WERI-Rb-1 (cell line): ENCODE data around the gene LYVE1.

Experiments used
- DNase-seq: peaks from one replicate; pipeline ENCODE4 v3.0.0-alpha.2; 2020
- H3K27ac ChIP-seq: fragments of 250-450 bp; sonication (Bioruptor Pico); 2 replicates; pipeline ENCODE4 v1.5.1; 2020; ENCODE audit warnings: mild to moderate bottlenecking, moderate library complexity
- H3K27me3 ChIP-seq: fragments of 250-450 bp; sonication (Bioruptor Pico); 2 replicates; pipeline ENCODE4 v1.5.1; 2021; ENCODE audit warnings: mild to moderate bottlenecking, low read depth, moderate library complexity; ENCODE audit not compliant: insufficient read depth, severe bottlenecking
- H3K36me3 ChIP-seq: fragments of 250-450 bp; sonication (Bioruptor Pico); 2 replicates; pipeline ENCODE4 v1.5.1; 2020; ENCODE audit warnings: mild to moderate bottlenecking, moderate library complexity
- H3K4me3 ChIP-seq: 2 replicates; pipeline ENCODE4 v1.5.1; 2011; ENCODE audit warnings: low read depth, mild to moderate bottlenecking, control low read depth, low read length
- H3K9me3 ChIP-seq: fragments of 250-450 bp; sonication (Bioruptor Pico); 2 replicates; pipeline ENCODE4 v1.5.1; 2021; ENCODE audit warnings: mild to moderate bottlenecking, moderate library complexity; ENCODE audit not compliant: severe bottlenecking
- CTCF ChIP-seq: IDR thresholded peaks from 2 replicates; pipeline ENCODE4 v1.5.1; 2011; ENCODE audit warnings: low read depth, mild to moderate bottlenecking, control low read depth, inconsistent platforms, low read length

The LYVE1 gene

GRCh38 chr11:10556590-10556989 is 11.9 kb downstream of the LYVE1 start:
- Histone ChIP-seq H3K36me3 (no peaks in the 10 kb centered on the region), H3K27me3 (no peaks in the 10 kb centered on the region), H3K4me3 (no peak overlapping the region), H3K9me3 (no peaks in the 10 kb centered on the region), H3K27ac (no peak overlapping the region)
- no peak for TF ChIP-seq CTCF
- DNase-seq: no peak

- Histone ChIP-seq H3K36me3 (no peaks in the 10 kb centered on the region), H3K27me3 (no peaks in the 10 kb centered on the region), H3K9me3 (no peaks in the 10 kb centered on the region), H3K4me3 (no peak overlapping the region), H3K27ac (no peak overlapping the region)
- no peak for DNase-seq
- TF ChIP-seq CTCF: no peak
Measured at GRCh38 chr11:10551845-10552352, 16.6 kb downstream of the LYVE1 start.

GRCh38 chr11:10551290-10551592 is 17.2 kb downstream of the LYVE1 start:
- Histone ChIP-seq H3K36me3 (no peaks in the 10 kb centered on the region), H3K4me3 (no peak overlapping the region), H3K9me3 (no peaks in the 10 kb centered on the region), H3K27me3 (no peaks in the 10 kb centered on the region), H3K27ac (no peak overlapping the region)
- DNase-seq: no peak
- no peak for TF ChIP-seq CTCF

- H3K27me3 ChIP-seq: no peaks in the 10 kb centered on the region
- no peaks in the 10 kb centered on the region for H3K9me3 ChIP-seq
- H3K4me3 ChIP-seq: no peak overlapping the region
- TF ChIP-seq CTCF: no peak
- DNase-seq: no peak
- no peaks in the 10 kb centered on the region for H3K36me3 ChIP-seq
- H3K27ac ChIP-seq: no peak overlapping the region
Measured at GRCh38 chr11:10550503-10551289, 17.8 kb downstream of the LYVE1 start.

- no peak for DNase-seq
- H3K27me3 ChIP-seq: no peaks in the 10 kb centered on the region
- H3K27ac ChIP-seq: no peak overlapping the region
- no peak for TF ChIP-seq CTCF
- no peaks in the 10 kb centered on the region for H3K36me3 ChIP-seq
- H3K4me3 ChIP-seq: no peak overlapping the region
- H3K9me3 ChIP-seq: peaks cover 9% of the 10 kb centered on the region
Measured at GRCh38 chr11:10544491-10545465, 23.7 kb downstream of the LYVE1 start.
